HCT116 (cell line): ENCODE measurements around the gene CHST8. TPM values are rescaled to one million over a fixed set of nuclear protein-coding genes. Genes with fewer than 3 reads are reported as not detected.

Experiments used
- ATAC-seq: fragments of 200-7000 bp; cut with Tn5 transposase; 2 replicates; pipeline ENCODE4 v1.9.1; 2020; ENCODE audit warnings: mild to moderate bottlenecking, moderate library complexity
- BruUV-seq: library from RNA; stranded (reverse); fragments of 400-500 nt; replicated peaks from 2 replicates; lab custom pipeline; 2021; lab: Mats Ljungman, UMichigan
- CTCF ChIA-PET: fragments of 300-600 bp; sonication (Branson Sonifier 250); formaldehyde crosslinking; loops from one replicate; lab custom pipeline; 2021; ENCODE audit warnings: antibody characterized with exemption; lab: Charles Lee
- POLR2A ChIA-PET: fragments of 300-600, 350-600 bp; sonication (Branson Sonifier 250); formaldehyde crosslinking; loops from one replicate; lab custom pipeline; 2021; ENCODE audit warnings: antibody characterized with exemption; lab: Charles Lee
- RAD21 ChIA-PET, 2 experiments: fragments of 300-600 bp; sonication (Branson Sonifier 250); formaldehyde crosslinking; loops; one replicate each; lab custom pipeline; 2023; ENCODE audit warnings: low total read pairs in 2 of 2; ENCODE audit not compliant: uncharacterized antibody in 2 of 2, unreplicated experiment in 2 of 2, low non-redundant PET in 1 of 2; lab: Charles Lee
- DNase-seq: peaks from one replicate; pipeline ENCODE4 v3.0.0-alpha.2; 2010; ENCODE audit warnings: low read depth, low spot score
- H2AFZ ChIP-seq: fragments of 200-600 bp; shearing (Covaris generic), sonication (generic); 2 replicates; pipeline ENCODE4 v1.6.1; 2017; ENCODE audit warnings: low read depth, mixed run types, mixed read lengths, antibody characterized with exemption, low read length; ENCODE audit not compliant: poor library complexity, severe bottlenecking
- H3K27ac ChIP-seq: 2 replicates; pipeline ENCODE4 v1.5.1; 2012; ENCODE audit warnings: low read depth, low read length
- H3K27me3 ChIP-seq: fragments of 200-600 bp; sonication (generic); 2 replicates; pipeline ENCODE4 v1.6.1; 2016; ENCODE audit warnings: mixed run types, low read length, mixed read lengths; ENCODE audit not compliant: insufficient read depth
- H3K36me3 ChIP-seq, 2 experiments: fragments of 200-500 bp in 1 of 2; fragments of 200-600 bp in 1 of 2; sonication (Bioruptor generic) in 1 of 2; sonication (generic) in 1 of 2; 2 replicates each; pipeline versions ENCODE4 v1.5.1 to v1.6.1; 2014 to 2016; ENCODE audit warnings: low read length in 2 of 2, inconsistent platforms in 1 of 2, mixed read lengths in 1 of 2, mixed run types in 1 of 2; ENCODE audit not compliant: insufficient read depth in 2 of 2, control insufficient read depth in 1 of 2
- H3K4me1 ChIP-seq, 2 experiments: fragments of 200-600 bp in 1 of 2; sonication (generic) in 1 of 2; 2 replicates each; pipeline versions ENCODE4 v1.5.1 to v1.6.1; 2012 to 2017; ENCODE audit warnings: low read length in 2 of 2, inconsistent platforms in 1 of 2, mild to moderate bottlenecking in 1 of 2, mixed read lengths in 1 of 2, mixed run types in 1 of 2, moderate library complexity in 1 of 2; ENCODE audit not compliant: insufficient read depth in 2 of 2, control insufficient read depth in 1 of 2
- H3K4me2 ChIP-seq: fragments of 200-600 bp; sonication (generic); 2 replicates; pipeline ENCODE4 v1.6.1; 2017; ENCODE audit warnings: mixed run types, low read length, mixed read lengths
- H3K4me3 ChIP-seq, 2 experiments: fragments of 200-600 bp in 1 of 2; sonication (generic) in 1 of 2; replicated peaks in 1 of 2; 2 replicates each; pipeline ENCODE4 v1.5.1; 2011 to 2016; ENCODE audit warnings: low read length in 2 of 2, control low read depth in 1 of 2, low read depth in 1 of 2, mild to moderate bottlenecking in 1 of 2, mixed read lengths in 1 of 2, mixed run types in 1 of 2
- H3K79me2 ChIP-seq: fragments of 200-600 bp; sonication (generic); 2 replicates; pipeline ENCODE4 v1.6.1; 2017; ENCODE audit warnings: mild to moderate bottlenecking, mixed run types, low read length, moderate library complexity, mixed read lengths; ENCODE audit not compliant: insufficient read depth
- H3K9ac ChIP-seq: fragments of 200-600 bp; sonication (generic); 2 replicates; pipeline ENCODE4 v1.6.1; 2016; ENCODE audit warnings: low read length, mixed read lengths
- H3K9me2 ChIP-seq: fragments of 200-600 bp; sonication (generic), shearing (Covaris generic); 2 replicates; pipeline ENCODE4 v1.6.1; 2017; ENCODE audit warnings: mixed run types, mild to moderate bottlenecking, moderate library complexity; ENCODE audit not compliant: insufficient read depth
- H3K9me3 ChIP-seq, 2 experiments: fragments of 200-500 bp in 1 of 2; fragments of 200-600 bp in 1 of 2; sonication (Bioruptor generic) in 1 of 2; sonication (generic) in 1 of 2; 2 replicates each; pipeline ENCODE4 v1.6.1; 2014 to 2017; ENCODE audit warnings: low read length in 2 of 2, mixed read lengths in 2 of 2, inconsistent platforms in 1 of 2, low read depth in 1 of 2, mild to moderate bottlenecking in 1 of 2, mixed run types in 1 of 2, moderate library complexity in 1 of 2; ENCODE audit not compliant: control insufficient read depth in 1 of 2, insufficient read depth in 1 of 2
- H4K20me1 ChIP-seq: fragments of 200-600 bp; sonication (generic), shearing (Covaris generic); 2 replicates; pipeline ENCODE4 v1.6.1; 2017; ENCODE audit warnings: mixed run types, mild to moderate bottlenecking, moderate library complexity; ENCODE audit not compliant: insufficient read depth
- SRF ChIP-seq: IDR thresholded peaks from 2 replicates; pipeline ENCODE4 v1.6.1; 2012; ENCODE audit warnings: low read depth
- intact Hi-C: fragments of 100-400 bp; cut with micrococcal nuclease; formaldehyde crosslinking; loops from 2 replicates; pipeline ENCODE4 v1.10.0; 2022
- total RNA-seq: library from RNA; stranded (reverse); gene quantifications from one replicate; pipeline ENCODE4 v1.2.1, GENCODE V29; 2021; ENCODE audit not compliant: unreplicated experiment
- TF ChIP-seq, protein P1 (sequence below): IDR thresholded peaks from 2 replicates; pipeline ENCODE4 v1.6.1; 2012; ENCODE audit warnings: low read depth
- TF ChIP-seq, protein P2 (sequence below): IDR thresholded peaks from 2 replicates; pipeline ENCODE4 v1.6.1; 2011; ENCODE audit warnings: mild to moderate bottlenecking, low read length, moderate library complexity; ENCODE audit not compliant: insufficient replicate concordance; ENCODE audit errors: extremely low read depth

The CHST8 gene
- total RNA-seq, 1 experiment from 2014 or later = not detected

DNA sequence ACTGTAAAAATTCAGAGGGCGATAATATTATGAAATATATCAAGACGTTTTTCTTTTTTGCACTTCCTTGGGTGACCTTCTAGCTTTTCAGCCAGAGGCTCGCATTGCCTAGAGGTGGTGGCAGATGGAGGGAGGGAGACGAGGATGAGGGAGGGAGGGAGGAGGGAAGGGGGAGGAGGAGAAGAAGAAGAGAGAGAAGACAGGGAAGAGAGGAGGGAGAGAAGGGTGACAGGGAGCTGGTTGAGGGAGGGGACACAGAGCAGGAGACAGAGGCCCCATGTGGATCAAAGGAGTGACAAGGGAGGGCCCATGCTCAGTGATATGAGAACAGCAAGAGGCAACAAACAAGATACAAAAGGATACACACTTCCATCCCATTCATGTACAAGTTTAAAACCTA, 166.9 kb downstream of the CHST8 start:
- Histone ChIP-seq H2AFZ (no peak overlapping the region), H3K36me3 (no peaks in the 10 kb centered on the region), H3K4me3 (no peak overlapping the region), H3K79me2 (no peaks in the 10 kb centered on the region), H3K27me3 (no peaks in the 10 kb centered on the region), H3K4me1 (no peaks in the 10 kb centered on the region), H3K4me2 (no peak overlapping the region), H4K20me1 (no peaks in the 10 kb centered on the region), H3K27ac (no peak overlapping the region), H3K9ac (no peak overlapping the region), H3K9me3 (no peaks in the 10 kb centered on the region), H3K9me2 (no peaks in the 10 kb centered on the region)
- TF ChIP-seq, protein P1, sequence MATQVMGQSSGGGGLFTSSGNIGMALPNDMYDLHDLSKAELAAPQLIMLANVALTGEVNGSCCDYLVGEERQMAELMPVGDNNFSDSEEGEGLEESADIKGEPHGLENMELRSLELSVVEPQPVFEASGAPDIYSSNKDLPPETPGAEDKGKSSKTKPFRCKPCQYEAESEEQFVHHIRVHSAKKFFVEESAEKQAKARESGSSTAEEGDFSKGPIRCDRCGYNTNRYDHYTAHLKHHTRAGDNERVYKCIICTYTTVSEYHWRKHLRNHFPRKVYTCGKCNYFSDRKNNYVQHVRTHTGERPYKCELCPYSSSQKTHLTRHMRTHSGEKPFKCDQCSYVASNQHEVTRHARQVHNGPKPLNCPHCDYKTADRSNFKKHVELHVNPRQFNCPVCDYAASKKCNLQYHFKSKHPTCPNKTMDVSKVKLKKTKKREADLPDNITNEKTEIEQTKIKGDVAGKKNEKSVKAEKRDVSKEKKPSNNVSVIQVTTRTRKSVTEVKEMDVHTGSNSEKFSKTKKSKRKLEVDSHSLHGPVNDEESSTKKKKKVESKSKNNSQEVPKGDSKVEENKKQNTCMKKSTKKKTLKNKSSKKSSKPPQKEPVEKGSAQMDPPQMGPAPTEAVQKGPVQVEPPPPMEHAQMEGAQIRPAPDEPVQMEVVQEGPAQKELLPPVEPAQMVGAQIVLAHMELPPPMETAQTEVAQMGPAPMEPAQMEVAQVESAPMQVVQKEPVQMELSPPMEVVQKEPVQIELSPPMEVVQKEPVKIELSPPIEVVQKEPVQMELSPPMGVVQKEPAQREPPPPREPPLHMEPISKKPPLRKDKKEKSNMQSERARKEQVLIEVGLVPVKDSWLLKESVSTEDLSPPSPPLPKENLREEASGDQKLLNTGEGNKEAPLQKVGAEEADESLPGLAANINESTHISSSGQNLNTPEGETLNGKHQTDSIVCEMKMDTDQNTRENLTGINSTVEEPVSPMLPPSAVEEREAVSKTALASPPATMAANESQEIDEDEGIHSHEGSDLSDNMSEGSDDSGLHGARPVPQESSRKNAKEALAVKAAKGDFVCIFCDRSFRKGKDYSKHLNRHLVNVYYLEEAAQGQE = no peak
- TF ChIP-seq, protein P2, sequence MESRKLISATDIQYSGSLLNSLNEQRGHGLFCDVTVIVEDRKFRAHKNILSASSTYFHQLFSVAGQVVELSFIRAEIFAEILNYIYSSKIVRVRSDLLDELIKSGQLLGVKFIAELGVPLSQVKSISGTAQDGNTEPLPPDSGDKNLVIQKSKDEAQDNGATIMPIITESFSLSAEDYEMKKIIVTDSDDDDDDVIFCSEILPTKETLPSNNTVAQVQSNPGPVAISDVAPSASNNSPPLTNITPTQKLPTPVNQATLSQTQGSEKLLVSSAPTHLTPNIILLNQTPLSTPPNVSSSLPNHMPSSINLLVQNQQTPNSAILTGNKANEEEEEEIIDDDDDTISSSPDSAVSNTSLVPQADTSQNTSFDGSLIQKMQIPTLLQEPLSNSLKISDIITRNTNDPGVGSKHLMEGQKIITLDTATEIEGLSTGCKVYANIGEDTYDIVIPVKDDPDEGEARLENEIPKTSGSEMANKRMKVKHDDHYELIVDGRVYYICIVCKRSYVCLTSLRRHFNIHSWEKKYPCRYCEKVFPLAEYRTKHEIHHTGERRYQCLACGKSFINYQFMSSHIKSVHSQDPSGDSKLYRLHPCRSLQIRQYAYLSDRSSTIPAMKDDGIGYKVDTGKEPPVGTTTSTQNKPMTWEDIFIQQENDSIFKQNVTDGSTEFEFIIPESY = no peak
- TF ChIP-seq SRF = no peak
- no TSS peak for BruUV-seq
- no peak for DNase-seq
- ChIA-PET RAD21 (no interaction called here), CTCF (no interaction called here), POLR2A (no interaction called here)
- ATAC-seq = no peak
- intact Hi-C loops = no loop called here
